Stomach (tissue), 9 donors: ENCODE data around the gene MAGEB2. TPM values are rescaled to one million over a fixed set of nuclear protein-coding genes. Genes with fewer than 3 reads are reported as not detected.

ENCODE experiments used
- DNase-seq, 2 donors: peaks; one replicate each; pipeline versions ENCODE4 v3.0.0 to v3.0.0-alpha.2; 2013 to 2019
- H3K27ac ChIP-seq, 5 donors: fragments of 200-600 bp in 4 of 5; sonication (generic) in 4 of 5; one replicate each; pipeline ENCODE4 v1.5.1; 2013 to 2019; ENCODE audit warnings: mild to moderate bottlenecking in 1 of 5, moderate library complexity in 1 of 5
- H3K27me3 ChIP-seq, 3 donors: fragments of 200-600 bp; sonication (generic); one replicate each; pipeline ENCODE4 v1.5.1; 2017 to 2019; ENCODE audit warnings: mixed run types in 1 of 3
- H3K36me3 ChIP-seq, 4 donors: fragments of 200-600 bp; sonication (generic); 1 replicate in 3 of 4; 2 replicates in 1 of 4; pipeline ENCODE4 v1.5.1; 2016 to 2019
- H3K4me1 ChIP-seq, 4 donors: fragments of 200-600 bp; sonication (generic); one replicate each; pipeline ENCODE4 v1.5.1; 2016 to 2019
- H3K4me3 ChIP-seq, 4 donors: fragments of 200-600 bp; sonication (generic) in 3 of 4; one replicate each; pipeline ENCODE4 v1.5.1; 2016 to 2019; ENCODE audit warnings: mild to moderate bottlenecking in 1 of 4
- H3K9me3 ChIP-seq, 4 donors: fragments of 200-600 bp; sonication (generic); one replicate each; pipeline ENCODE4 v1.5.1; 2016 to 2019
- CTCF ChIP-seq, 7 experiments: fragments of 450-650 bp in 4 of 7; fragments of 200-600 bp in 3 of 7; sonication (generic) in 3 of 7; IDR thresholded peaks; one replicate each; pipeline ENCODE4 v1.5.1; 2016 to 2019; ENCODE audit warnings: antibody characterized with exemption in 7 of 7, control low read depth in 2 of 7, mild to moderate bottlenecking in 1 of 7
- EP300 ChIP-seq: sonication (generic); formaldehyde crosslinking; IDR thresholded peaks from one replicate; pipeline ENCODE4 v1.6.1; 2017; ENCODE audit warnings: antibody characterized with exemption
- POLR2A ChIP-seq, 4 donors: fragments of 450-650 bp; IDR thresholded peaks; one replicate each; pipeline ENCODE4 v1.6.1; 2016; ENCODE audit warnings: antibody characterized with exemption in 4 of 4, control low read depth in 2 of 4, mild to moderate bottlenecking in 1 of 4, moderate library complexity in 1 of 4
- POLR2AphosphoS5 ChIP-seq, 3 donors: sonication (generic); formaldehyde crosslinking; IDR thresholded peaks; one replicate each; pipeline ENCODE4 v1.6.1; 2016; ENCODE audit warnings: antibody characterized with exemption in 3 of 3
- WGBS, 5 donors: extraction: QIAGEN DNeasy Blood & Tissue Kit in 3 of 5; methylation state at CpG; one replicate each; pipeline versions ENCODE4 v1.1.5 to v1.1.7; 2013 to 2018; 5-methylcytosine and 5-hydroxymethylcytosine counted together
- intact Hi-C: fragments of 100-400 bp; cut with DNase I; formaldehyde crosslinking; loops from one replicate; pipeline ENCODE4 v1.15.1; 2023; ENCODE audit warnings: low total_unique reads
- polyA plus RNA-seq, 3 donors: library from polyadenylated mRNA; stranded (reverse); fragments of 200-250 nt; gene quantifications; one replicate each; pipeline ENCODE4 v1.2.3, GENCODE V29; 2013
- total RNA-seq, 5 donors: library from RNA; depleted of rRNA; stranded (reverse); fragments of >200 nt; gene quantifications; one replicate each; pipeline versions ENCODE4 v1.1.0 to v1.2.3, GENCODE V29; 2014 to 2016
- donor health status: healthy with polysubstance abuse.
- donor health status: Bipolar disorder and iron deficiency.
- donor health status: healthy.

MAGEB2 gene
- total and polyA plus RNA-seq, 8 donors: not detected

GRCh38 chrX:30230395-30230794, 15.0 kb downstream of the MAGEB2 start, which contains the start of gene MAGEB3:
MAGEB3 (plus strand) TSS chrX:30230657; CDS start chrX:30235925, 5,268 bp downstream.
- DNase-seq: no peak
- H3K36me3 ChIP-seq: no peaks in the 10 kb centered on the region

GRCh38 chrX:30241724-30242415, 26.5 kb downstream of the MAGEB2 start, which contains the start of gene MAGEB4:
MAGEB4 (plus strand) TSS chrX:30242000; CDS start chrX:30242136, 136 bp downstream.
- Histone ChIP-seq H3K9me3 (no peaks in the 10 kb centered on the region), H3K36me3 (no peaks in the 10 kb centered on the region), H3K4me1 (no peaks in the 10 kb centered on the region), H3K27me3 (no peaks in the 10 kb centered on the region), H3K4me3 (no peak within 1 kb of the TSS), H3K27ac (no peak within 1 kb of the TSS)
- WGBS, 5 donors: 81 to 91% (median 86%) methylated on average over 9 to 10 of the region's 10 CpGs
- TF ChIP-seq CTCF (IDR thresholded peaks at IDR 0.05) (no peak), POLR2A (IDR thresholded peaks at IDR 0.05) (no peak), POLR2AphosphoS5 (IDR thresholded peaks at IDR 0.05) (no peak), EP300 (no peak)
- DNase-seq: no peak
- intact Hi-C loops: no loop called here

More at GRCh38 chrX:30230395-30230794, 15.0 kb downstream of the MAGEB2 start, which contains the start of gene MAGEB3:
- intact Hi-C loops: no loop called here
- H3K9me3 ChIP-seq: no peaks in the 10 kb centered on the region
- WGBS, 5 donors: 14 to 84% (median 74%) methylated on average over 1 to 4 of the region's 4 CpGs
- no peak within 1 kb of the TSS for H3K4me3 ChIP-seq
- no peaks in the 10 kb centered on the region for H3K27me3 ChIP-seq
- TF ChIP-seq POLR2AphosphoS5 (IDR thresholded peaks at IDR 0.05) (no peak), POLR2A (IDR thresholded peaks at IDR 0.05) (no peak), EP300 (no peak), CTCF (IDR thresholded peaks at IDR 0.05) (no peak)
- no peak within 1 kb of the TSS for H3K27ac ChIP-seq
- no peaks in the 10 kb centered on the region for H3K4me1 ChIP-seq

- H3K4me3 ChIP-seq: no peak within 1 kb of the TSS
- intact Hi-C loops: no loop called here
- no peaks in the 10 kb centered on the region for H3K9me3 ChIP-seq
- DNase-seq: no peak
- no peak for TF ChIP-seq CTCF (IDR thresholded peaks at IDR 0.05)
- TF ChIP-seq POLR2AphosphoS5 (IDR thresholded peaks at IDR 0.05): no peak
- TF ChIP-seq EP300: no peak
- TF ChIP-seq POLR2A (IDR thresholded peaks at IDR 0.05): no peak
- H3K27me3 ChIP-seq: no peaks in the 10 kb centered on the region
- H3K36me3 ChIP-seq: no peaks in the 10 kb centered on the region
- no peak within 1 kb of the TSS for H3K27ac ChIP-seq
- 79 to 95% (median 89%) methylated on average over 25 to 38 of the region's 38 CpGs for WGBS, 5 donors
- no peaks in the 10 kb centered on the region for H3K4me1 ChIP-seq
Observed at GRCh38 chrX:30246769-30247489, 31.6 kb downstream of the MAGEB2 start, which contains the start of gene MAGEB1. MAGEB1 (plus strand) TSS chrX:30247146; CDS start chrX:30250494, 3,348 bp downstream.

- no peaks in the 10 kb centered on the region for H3K27me3 ChIP-seq
- H3K4me1 ChIP-seq: no peaks in the 10 kb centered on the region
- no peak for DNase-seq
- WGBS, 5 donors: 58 to 79% (median 72%) methylated on average over 3 to 4 of the region's 4 CpGs
- intact Hi-C loops: no loop called here
- no peak overlapping the region for H3K4me3 ChIP-seq
- H3K27ac ChIP-seq: no peak overlapping the region
- no peak for TF ChIP-seq POLR2AphosphoS5 (IDR thresholded peaks at IDR 0.05)
- no peak for TF ChIP-seq POLR2A (IDR thresholded peaks at IDR 0.05)
- TF ChIP-seq CTCF (IDR thresholded peaks at IDR 0.05): no peak
- no peak for TF ChIP-seq EP300
- H3K9me3 ChIP-seq: no peaks in the 10 kb centered on the region
- H3K36me3 ChIP-seq: no peaks in the 10 kb centered on the region
Observed at GRCh38 chrX:30248854-30249253, 33.5 kb downstream of the MAGEB2 start.
